CD4-positive, alpha-beta T cell treated with Interleukin-6 at 100 ng/mL for 8 hours (primary cell): ENCODE data around the gene NAA80.
"Not testable (repeated sequence)": the region's sequence is repeated elsewhere in the genome, so short reads cannot be mapped to it uniquely, and the experiment has no call there.

Source experiments
- DNase-seq: peaks from one replicate; pipeline ENCODE4 v3.0.0-alpha.2; 2020; ENCODE audit warnings: mixed read lengths, low spot score

Gene NAA80

GRCh38 chr3:50290161-50290641 lies 9.0 kb downstream of the NAA80 start:
- no peak for DNase-seq

- no peak for DNase-seq
Measured at GRCh38 chr3:50289130-50289529, 10.1 kb downstream of the NAA80 start.

GRCh38 chr3:50288387-50289007 lies 10.7 kb downstream of the NAA80 start:
- no peak for DNase-seq

GRCh38 chr3:50287262-50287661 lies 11.9 kb downstream of the NAA80 start:
- no peak for DNase-seq

- no peak for DNase-seq
Measured at GRCh38 chr3:50286322-50287227, 12.6 kb downstream of the NAA80 start.

- DNase-seq, result not testable (repeated sequence)
Measured at GRCh38 chr3:50284121-50284520, 15.1 kb downstream of the NAA80 start.

- no peak for DNase-seq
Measured at GRCh38 chr3:50279255-50280016, 19.8 kb downstream of the NAA80 start.

- DNase-seq, result no peak
Measured at GRCh38 chr3:50278880-50279224, 20.4 kb downstream of the NAA80 start, which contains the start of gene LSMEM2. Gene LSMEM2, plus strand, starts transcription at chr3:50279087. Its CDS starts 27 bp downstream, at chr3:50279114.

GRCh38 chr3:50278123-50278879 lies 20.9 kb downstream of the NAA80 start:
- no peak for DNase-seq

GRCh38 chr3:50276762-50277101 lies 22.5 kb downstream of the NAA80 start:
- DNase-seq, result no peak

GRCh38 chr3:50275996-50276761 lies 23.0 kb downstream of the NAA80 start:
- no peak for DNase-seq

GRCh38 chr3:50275141-50275995 lies 23.8 kb downstream of the NAA80 start:
- DNase-seq, result no peak

GRCh38 chr3:50274371-50275104 lies 24.7 kb downstream of the NAA80 start:
- peak; percentile 69 for DNase-seq

- no peak for DNase-seq
Measured at GRCh38 chr3:50273689-50274065, 25.5 kb downstream of the NAA80 start.

- DNase-seq, result peak; percentile 77
Measured at GRCh38 chr3:50272911-50273688, 26.1 kb downstream of the NAA80 start.

GRCh38 chr3:50272538-50272910 lies 26.7 kb downstream of the NAA80 start:
- not testable (repeated sequence) for DNase-seq

- no peak for DNase-seq
Measured at GRCh38 chr3:50271314-50271936, 27.8 kb downstream of the NAA80 start.
